AG09309 (cell line): ENCODE measurements around the gene PVR.
A peak's percentile ranks its signal among the peaks of the same experiment; 100 is the strongest.
"Not testable (repeated sequence)": the region's sequence is repeated elsewhere in the genome, so short reads cannot be mapped to it uniquely, and the experiment has no call there.

ENCODE experiments used
- DNase-seq: peaks from one replicate; pipeline ENCODE4 v3.0.0-alpha.2; 2010; ENCODE audit warnings: low read depth
- H3K4me3 ChIP-seq: 2 replicates; pipeline ENCODE4 v1.5.1; 2011; ENCODE audit warnings: mild to moderate bottlenecking, low read depth, low read length, moderate library complexity; ENCODE audit not compliant: control insufficient read depth
- CTCF ChIP-seq: IDR thresholded peaks from 2 replicates; pipeline ENCODE4 v1.5.1; 2011; ENCODE audit warnings: mild to moderate bottlenecking, low read depth, low read length, inconsistent platforms; ENCODE audit not compliant: insufficient read depth, control insufficient read depth; ENCODE audit errors: missing control alignments

PVR gene

GRCh38 chr19:44609219-44609618 is 34.5 kb upstream of the PVR start:
- TF ChIP-seq CTCF = no peak
- no peak for DNase-seq
- no peak overlapping the region for H3K4me3 ChIP-seq

GRCh38 chr19:44610497-44610896 is 33.2 kb upstream of the PVR start:
- not testable (repeated sequence) for H3K4me3 ChIP-seq, DNase-seq
- TF ChIP-seq CTCF = peak; percentile 50

- no peak overlapping the region for H3K4me3 ChIP-seq
- no peak for DNase-seq
Observed at GRCh38 chr19:44611812-44612295, 31.9 kb upstream of the PVR start.

GRCh38 chr19:44613295-44614178 is 30.2 kb upstream of the PVR start, which contains the start of gene IGSF23:
Gene IGSF23 (plus strand): TSS chr19:44613563. CDS start chr19:44613646, 83 bp downstream.
- DNase-seq = no peak
- TF ChIP-seq CTCF = no peak
- H3K4me3 ChIP-seq = no peak within 1 kb of the TSS

More at GRCh38 chr19:44611812-44612295, 31.9 kb upstream of the PVR start:
- TF ChIP-seq CTCF = no peak

GRCh38 chr19:44614313-44614712 is 29.4 kb upstream of the PVR start:
- no peak for DNase-seq
- no peak for TF ChIP-seq CTCF

GRCh38 chr19:44615863-44616247 is 27.9 kb upstream of the PVR start:
- TF ChIP-seq CTCF = no peak
- no peak overlapping the region for H3K4me3 ChIP-seq
- DNase-seq = no peak

More at GRCh38 chr19:44614313-44614712, 29.4 kb upstream of the PVR start:
- H3K4me3 ChIP-seq = no peak overlapping the region
